NCI-H2171 treated with DMSO at 0.1 percent for 48 hours (cell line): Measurements from ENCODE around the gene NTN5.
"Not testable (repeated sequence)": the region's sequence is repeated elsewhere in the genome, so short reads cannot be mapped to it uniquely, and the experiment has no call there.

ENCODE experiments used
- DNase-seq: peaks from one replicate; lab custom pipeline; 2025; lab: John Stamatoyannopoulos, UW

Gene NTN5

DNA sequence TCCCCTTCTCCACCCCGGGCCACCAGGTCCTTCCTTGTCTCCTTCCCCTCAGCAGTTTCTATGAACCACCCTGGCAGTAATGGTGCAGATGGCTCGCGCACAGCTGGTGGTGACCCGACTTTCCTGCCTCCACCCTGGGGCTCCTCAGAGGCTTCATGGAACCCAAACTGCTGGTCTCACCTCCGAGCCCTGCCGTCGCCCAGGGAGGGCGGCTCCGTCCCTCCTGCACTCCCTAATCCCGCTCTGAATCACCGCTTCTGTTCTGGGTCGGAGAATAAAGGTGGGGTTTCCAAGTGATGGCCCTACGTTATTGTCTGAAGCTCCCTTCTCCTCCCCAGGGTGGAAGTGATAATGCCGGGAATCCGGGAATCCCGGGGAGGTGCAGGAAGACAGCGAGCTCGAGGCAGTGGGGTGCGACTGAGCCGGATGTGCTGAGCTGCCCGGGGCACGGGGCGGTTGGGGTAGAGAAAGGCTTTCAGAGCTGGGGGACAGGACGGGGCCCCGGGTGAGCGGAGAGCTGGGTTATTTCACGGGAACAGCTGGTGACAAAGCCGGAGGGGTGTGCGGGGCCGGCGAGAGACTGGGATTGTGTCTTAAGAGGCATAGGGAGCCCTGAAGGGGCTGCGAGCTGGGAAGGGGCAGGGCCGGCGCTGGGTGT lies 23.7 kb upstream of the NTN5 start:
- DNase-seq: peak; percentile 43

DNA sequence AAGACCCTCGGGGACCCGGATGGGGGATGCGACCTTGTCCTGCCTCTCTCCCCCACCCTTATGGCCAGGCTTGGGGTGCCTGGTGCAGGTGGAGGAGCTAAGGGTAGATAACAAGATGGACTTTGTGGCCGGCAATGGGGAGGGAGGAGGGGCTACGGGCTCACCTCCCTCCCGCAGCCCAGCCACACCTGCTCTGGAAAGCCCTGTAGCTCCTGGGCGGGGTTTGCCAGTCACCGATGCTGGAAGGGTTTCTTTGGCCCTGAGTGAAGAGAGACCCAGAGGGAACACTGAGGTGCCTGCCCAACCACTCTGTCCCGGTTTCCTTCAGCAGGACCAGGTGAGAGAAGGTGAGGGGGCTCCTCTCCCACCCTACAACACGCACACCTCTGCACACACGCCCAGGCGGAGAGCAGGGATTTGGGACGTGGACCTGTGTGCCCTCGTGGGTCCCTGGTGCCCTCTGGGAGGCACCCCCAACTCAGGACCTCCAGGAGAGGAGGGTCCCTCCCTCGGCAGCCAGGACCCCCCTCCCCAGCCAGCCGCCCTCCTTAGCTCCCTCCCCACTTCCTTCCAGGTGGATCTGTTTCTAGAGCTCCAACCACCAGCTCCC lies 23.0 kb upstream of the NTN5 start, which contains the start of gene FUT2:
FUT2 (plus strand) TSS at position 229 of the 610 bp plus-strand sequence. CDS start 6,986 bp downstream, outside the sequence.
- DNase-seq: peak; percentile 57

DNA sequence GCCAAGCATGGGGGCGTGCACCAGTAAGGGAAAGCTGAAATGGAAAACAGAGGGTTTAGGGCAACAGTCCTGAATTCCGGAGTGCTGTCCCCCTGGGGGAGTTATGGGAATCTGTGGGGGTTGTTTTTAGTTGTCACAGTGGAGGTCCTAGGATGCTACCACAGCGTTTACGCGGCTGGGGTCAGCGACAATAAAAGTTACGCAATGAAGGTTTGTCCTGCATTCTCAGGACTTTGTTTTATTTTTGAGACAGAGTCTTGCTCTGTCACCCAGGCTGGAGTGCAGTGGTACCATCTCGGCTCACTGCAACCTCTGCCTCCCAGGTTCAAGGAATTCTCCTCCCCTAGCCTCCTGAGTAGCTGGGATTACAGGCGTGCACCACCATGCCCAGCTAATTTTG lies 20.8 kb upstream of the NTN5 start:
- not testable (repeated sequence) for DNase-seq

DNA sequence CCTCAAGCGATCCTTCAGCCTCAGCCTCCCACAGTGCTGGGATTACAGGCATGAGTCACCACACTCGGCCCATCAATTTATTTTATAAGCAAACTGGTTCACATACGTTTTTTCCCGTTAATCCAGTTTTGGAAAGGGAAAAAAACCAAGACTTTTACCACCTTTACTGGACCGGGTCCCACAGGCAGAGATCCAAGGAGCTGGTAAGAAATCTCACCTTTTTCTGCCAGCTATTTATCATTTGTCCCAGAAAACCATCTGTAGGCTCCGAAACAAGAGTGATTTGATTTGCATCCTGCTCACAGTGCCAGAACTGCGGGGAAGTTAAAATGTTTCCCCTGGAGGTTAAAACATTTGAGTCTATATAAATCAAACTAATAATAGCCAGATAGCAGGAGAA lies 16.6 kb upstream of the NTN5 start:
- DNase-seq: no peak

DNA sequence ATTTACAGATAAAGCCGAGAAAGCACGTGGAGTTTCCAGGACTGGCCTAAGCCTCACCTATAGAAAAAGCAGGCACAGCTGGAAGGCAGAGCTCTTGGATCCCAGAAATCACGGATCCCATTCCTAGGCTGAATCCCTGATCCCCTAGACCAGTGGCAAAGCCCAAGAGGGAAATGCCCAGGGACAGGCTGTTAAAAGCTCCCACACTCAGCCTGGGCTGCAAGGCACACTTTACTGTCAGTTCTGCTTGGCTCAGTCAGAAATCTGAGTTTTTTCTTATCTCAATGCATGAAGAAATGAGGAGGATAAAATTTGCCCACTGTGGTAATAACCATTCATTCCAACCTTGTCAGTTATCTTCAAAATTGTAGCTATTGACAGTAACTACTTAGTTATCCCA lies 15.0 kb upstream of the NTN5 start:
- no peak for DNase-seq

DNA sequence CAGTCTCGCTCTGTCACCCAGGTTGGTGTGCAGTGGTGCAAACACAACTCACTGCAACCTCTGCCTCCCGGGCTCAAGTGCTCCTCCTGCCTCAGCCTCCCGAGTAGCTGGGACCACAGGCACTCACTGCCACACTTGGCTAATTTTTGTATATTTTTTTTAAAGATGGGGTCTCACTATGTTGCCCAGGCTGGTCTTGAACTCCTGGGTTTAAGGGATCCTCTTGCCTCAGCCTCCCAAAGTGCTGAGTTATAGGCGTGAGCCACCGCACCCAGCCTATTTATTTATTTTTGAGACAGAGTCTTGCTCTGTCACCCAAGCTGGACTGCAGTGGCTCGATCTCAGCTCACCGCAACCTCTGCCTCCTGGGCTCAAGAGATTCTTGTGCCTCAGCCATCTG lies 13.8 kb upstream of the NTN5 start:
- DNase-seq: not testable (repeated sequence)

DNA sequence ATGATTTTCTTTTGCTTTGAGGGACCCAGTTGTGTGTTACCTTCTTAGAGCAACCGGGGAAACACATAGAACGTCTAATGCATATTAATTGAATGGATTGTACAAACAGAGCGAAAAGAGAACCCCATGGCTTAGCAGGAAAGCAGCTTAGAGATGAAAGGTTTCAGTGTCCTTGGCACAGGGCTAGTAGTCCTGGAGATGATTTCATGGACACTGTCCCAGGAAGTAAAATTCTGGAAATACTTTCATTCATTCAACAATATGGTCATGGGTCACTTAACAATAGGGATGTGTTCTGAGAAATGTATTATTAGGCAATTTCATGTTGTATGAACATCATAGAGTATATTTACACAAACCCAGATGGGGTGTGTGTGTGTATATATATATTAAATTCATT lies 13.3 kb upstream of the NTN5 start:
- DNase-seq: no peak

DNA sequence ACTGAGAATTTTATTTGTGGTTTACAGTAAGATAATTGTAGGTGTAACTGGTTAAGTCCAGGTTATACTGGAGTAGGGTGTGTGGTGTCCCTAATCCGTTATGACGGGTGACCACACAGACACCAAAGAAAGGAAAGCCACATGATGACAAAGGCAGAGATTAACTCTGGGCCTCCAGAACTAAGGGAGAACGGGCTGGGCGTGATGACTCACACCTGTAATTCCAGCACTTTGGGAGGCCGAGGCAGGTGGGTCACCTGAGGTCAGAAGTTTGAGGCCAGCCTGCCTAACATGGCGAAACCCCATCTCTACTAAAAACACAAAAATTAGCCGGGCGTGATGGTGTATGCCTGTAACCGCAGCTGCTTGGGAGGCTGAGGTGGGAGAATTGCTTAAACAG lies 12.8 kb upstream of the NTN5 start:
- DNase-seq: no peak

DNA sequence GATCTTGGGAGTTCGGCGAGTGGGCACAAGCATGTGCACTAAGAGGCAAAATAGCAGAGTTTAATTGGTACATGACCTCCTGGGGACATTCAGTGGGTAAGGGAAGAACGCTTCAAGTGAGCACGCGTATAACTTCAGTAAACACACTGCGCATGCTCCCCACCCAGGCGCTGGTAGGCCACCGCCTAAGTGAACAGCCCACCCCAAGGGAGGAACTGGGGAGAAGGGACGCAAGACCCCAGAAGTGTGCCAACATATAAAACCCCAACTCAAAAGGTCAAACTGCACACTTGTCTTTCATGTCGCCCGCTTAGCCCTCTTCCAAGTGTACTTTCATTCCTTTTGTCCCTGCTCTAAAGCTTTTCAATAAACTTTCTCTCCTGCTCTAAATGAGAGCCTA lies 10.5 kb upstream of the NTN5 start:
- no peak for DNase-seq

DNA sequence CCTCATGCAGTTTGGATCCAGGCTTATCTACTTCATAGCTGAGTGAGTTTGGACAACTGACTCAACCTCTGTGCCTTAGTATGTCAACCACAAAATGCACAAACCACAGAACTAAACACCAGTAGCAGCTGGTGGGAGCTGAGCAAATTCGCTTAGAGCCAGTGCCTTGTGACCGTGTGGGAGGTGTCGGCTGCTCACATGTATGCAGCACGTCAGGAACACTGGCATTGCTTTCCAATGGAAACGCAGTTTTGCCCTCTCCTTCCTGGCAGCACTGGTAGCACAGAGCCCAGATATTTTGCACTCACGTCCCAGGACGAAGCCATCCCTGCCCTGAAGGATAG lies 8.3 kb upstream of the NTN5 start:
- DNase-seq: no peak

DNA sequence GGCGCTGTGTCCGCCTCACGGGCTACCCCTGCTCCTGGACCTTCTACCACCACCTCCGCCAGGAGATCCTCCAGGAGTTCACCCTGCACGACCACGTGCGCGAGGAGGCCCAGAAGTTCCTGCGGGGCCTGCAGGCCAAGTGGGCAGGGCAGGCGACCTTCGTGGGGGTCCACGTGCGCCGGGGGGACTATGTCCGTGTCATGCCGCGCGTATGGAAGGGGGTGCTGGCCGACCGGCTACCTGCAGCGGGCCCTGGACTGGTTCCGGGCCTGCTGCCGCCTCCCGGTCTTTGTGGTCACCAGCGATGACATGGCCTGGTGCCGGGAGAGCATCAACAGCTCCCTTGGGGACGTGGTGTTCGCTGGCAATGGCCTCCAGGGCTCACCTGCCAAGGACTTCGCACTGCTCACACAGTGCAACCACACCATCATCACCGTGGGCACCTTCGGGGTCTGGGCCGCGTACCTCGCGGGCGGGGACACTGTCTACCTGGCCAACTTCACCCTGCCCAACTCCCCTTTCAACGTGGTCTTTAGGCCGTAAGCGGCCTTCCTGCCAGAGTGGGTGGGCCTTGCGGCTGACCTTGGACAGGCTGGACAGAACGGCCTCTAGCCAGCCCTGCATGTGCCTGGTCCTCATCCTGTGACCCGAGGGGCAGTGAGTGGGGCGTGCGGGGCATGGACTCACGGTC lies 7.8 kb upstream of the NTN5 start:
- no peak for DNase-seq

DNA sequence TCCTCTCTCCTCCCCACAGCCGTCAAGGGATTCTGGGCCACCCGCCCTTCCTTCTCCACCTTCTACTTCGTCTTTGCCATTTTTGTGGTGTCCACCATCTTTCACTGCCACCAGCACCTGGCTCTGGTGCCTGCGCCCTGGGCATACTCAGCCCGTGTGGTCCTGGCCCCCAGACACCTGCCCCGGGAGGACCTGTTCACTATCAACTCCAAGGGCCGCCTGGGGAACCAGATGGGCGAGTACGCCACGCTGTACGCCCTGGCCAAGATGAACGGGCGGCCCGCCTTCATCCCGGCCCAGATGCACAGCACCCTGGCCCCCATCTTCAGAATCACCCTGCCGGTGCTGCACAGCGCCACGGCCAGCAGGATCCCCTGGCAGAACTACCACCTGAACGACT lies 7.2 kb upstream of the NTN5 start:
- DNase-seq: not testable (repeated sequence)

DNA sequence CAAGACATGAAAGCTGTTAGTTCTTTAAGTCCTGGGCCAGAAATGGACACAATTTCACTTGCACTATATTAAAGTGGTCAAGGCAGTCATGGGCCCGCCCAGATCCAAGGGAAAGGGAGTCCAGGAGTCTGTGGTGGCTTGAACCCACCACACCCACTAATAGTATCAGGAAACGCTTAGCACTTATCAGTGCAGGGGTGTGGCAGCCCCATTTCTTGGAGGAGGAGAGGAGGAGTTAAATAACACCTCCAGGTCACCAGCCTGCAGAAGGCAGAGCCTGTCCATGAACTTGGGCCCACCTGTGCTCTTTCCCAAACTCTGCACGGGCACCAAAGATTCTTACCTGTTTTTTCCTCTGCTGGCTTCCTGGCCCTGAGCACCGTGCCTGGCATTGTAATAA lies 5.4 kb upstream of the NTN5 start:
- no peak for DNase-seq

DNA sequence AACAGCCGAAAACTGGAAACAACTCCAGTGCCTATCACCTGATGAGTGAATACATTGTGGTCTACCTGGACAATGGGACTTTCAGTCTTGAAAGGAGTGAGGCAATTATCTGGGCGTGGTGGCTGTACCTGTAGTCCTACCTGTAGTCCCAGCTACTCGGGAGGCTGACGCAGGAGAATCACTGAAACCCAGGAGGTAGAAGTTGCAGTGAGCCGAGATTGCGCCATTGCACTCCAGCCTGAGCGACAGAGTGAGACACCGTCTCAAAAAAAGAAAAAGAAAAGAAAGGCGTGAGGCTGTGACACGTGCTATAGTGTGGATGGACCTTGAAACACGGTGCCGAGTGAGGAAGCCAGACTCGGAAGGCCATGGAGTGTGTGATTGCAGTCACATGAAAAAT lies 4.1 kb upstream of the NTN5 start:
- DNase-seq: no peak

DNA sequence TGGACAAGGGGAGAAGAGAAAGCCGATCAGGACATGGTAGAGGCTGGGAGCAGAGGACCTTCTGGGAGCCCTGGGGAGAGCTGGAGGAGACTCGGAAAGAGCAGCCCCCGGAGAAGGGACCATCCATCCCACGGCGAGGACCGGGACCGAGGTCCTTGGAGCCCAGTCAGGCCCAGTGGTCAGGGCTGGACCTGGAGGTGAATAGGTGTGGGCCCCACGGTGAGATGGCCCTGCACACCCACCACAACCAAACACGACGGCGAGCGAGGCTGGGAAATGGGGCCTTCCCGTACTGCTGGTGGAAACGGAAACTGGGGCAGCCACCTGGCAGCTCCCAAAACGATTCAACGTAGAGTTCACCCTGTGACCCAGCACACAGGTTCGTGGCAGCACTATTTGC lies 3.7 kb upstream of the NTN5 start:
- no peak for DNase-seq

DNA sequence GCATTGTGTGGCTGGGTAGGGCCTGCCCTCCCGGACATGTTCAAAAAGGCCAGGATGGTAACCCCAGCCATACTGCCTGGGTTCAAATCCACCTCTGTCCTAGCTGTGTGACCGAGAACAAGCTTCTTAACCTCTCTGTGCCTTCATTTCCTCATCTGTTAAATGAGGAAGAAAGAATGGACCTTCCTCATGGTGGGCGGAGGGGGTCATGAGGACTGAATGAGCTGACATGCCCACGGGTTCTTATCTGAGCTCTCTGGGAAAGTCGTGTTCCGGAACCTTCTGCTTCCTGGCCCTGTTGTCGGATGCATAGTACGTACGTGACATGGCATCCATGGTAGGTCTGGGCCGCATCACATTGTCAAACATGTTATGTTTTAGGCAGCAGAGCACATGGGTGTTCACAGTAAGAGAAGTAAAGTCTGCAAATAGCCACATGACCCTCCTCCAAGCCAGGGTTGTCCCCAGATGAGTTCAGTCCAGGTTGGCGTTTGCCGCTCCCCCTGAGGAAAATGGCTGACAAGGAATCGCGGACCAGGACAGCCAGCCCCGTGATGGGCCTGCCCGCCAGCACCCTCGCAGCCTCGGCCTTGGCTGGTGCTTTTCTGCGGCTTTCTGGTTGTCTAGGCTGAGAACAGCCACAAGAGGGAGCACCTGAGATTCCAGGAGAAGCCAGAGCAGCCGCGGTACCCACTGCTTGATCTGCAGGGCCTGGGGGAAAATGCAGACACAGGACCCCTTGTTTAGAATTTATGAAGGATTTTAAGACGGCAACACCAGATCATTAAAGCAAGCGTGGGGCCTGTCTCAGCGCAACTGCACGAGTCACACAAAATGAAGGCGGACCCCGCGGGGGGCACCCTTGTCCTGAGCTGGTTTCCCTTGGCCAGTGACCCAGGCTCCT lies 2.4 kb upstream of the NTN5 start:
- DNase-seq: peak; percentile 92

DNA sequence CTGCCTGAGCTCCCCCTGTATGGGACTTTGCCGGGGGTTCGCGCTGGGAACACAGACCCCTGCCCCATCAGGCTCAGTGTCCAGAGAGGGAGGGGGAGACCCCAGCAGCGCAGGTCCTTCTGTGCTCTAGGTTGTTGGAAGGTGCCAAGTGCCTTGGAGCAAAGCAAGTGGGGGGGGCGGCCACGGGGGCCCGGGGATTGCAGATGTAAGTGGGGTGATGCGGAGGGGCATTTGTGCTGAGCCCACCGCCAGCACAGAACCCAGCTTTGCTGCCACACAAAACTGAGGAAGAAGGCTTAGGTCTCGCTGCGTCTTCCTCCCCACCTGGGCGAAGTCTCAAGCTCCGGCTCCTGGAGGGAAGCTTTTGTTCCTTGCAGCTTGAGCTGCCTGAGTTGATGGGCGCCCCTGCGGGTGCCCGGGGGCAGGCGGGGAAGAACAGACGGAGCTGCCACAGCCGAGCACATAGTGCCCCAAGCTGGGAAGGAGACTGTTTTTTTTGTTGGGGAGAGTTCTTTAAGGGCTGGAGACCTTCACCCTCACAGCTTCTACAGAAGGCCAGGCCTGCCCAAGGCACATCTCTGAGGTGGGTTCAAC lies 1.5 kb upstream of the NTN5 start:
- no peak for DNase-seq

DNA sequence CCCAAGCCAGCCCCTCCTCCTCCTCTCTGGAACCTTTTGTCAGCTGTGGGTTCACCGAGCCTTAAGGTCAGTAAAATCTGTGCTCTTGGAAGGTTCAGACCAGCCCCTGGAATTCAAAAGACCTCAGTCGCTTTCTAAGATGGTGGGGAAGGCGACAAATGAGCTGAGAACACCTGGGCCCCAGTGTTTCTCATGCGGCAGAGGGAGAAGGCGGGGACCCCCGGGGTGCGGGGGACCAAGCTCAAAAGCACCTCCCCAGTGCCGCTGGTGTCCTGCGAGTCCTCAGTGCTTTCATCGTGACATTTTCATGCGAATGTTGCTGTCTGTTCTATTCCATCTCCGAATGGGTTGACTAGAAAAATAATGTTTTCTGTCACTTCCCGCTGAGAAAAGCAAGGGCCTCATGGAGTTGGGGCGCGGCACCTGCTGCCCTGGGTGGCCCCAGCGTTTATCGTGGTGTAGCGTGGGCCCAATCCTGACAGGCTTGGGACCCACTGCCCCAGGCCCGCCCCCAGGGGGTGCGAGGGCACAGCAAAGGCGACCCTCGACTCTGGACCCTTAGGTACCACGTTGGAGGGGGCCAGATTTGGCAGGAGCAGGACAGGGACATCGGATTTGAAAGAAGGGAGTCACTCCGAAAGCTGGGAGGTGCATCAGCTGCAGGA lies 751 bp upstream of the NTN5 start:
- DNase-seq: no peak

DNA sequence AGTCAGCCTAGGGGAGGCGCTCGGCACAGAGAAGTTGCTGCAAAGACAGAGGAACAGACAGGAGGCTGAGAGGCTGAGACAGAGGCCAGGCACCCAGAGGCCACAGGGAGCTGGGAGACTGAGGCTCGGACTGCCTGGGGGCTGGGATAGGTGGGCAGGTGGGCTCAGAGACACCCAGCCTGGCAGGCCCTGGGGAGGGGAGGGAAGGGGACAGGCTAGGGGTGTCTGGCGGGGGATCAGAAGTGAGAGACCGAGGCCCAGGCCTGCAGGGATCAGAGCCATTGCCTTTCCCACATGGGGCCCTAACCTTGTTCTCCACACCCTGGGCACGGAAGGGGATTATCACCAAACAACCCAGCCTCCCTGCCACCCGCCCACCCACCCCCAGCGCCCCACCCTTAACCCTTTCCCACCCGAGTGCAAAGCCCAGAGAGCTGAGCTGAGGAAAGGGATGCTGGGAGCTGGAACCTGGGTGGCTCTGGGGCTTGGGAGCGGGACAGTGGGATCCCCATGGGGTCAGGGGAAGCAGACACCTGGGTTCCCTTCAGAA lies 1.3 kb downstream of the NTN5 start:
- peak; percentile 84 for DNase-seq

DNA sequence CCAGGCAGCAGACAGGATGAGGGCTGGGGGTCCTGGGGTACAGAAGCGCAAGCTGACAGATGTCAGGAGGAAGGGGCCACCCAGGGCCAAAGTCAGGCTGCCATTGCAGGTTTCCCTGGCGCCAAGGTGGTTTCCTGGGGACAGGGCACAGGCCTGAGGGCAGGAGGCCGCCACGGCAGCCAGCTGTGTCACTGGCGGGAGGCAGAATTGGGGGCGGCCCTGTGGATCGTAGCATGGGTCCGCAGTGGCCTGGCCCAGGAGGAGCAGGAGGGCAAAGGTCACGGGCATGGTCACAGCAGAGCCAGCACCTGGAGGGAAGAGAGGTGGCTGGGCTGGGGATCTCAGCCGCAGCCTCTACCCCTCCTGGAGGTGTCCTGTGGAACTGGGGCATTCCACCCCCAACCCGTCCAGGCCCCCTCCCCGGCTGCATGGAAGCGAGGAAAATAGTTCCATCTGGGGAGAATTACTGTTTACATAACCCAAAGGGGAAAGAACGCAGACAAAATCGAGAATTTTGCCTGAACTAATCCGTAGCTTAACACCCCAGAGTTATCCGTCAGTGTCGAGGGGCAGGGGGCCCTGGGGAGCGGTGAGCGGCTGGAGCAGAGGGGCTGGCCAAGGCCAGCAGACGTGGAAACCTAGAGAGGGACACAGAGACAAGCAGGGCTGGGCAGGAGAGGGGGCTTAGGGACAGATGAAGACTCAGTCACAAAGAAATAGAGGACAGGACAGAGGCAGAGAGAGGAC lies 1.9 kb downstream of the NTN5 start:
- DNase-seq: no peak
